H1 (cell line): ENCODE results near the gene DTNB. TPM values are rescaled to one million over a fixed set of nuclear protein-coding genes. Genes with fewer than 3 reads are reported as not detected.

ENCODE experiments used
- CTCF ChIA-PET: fragments of 300-600 bp; sonication (Branson Sonifier 250); formaldehyde crosslinking; loops from one replicate; lab custom pipeline; 2021; ENCODE audit not compliant: partially characterized antibody; lab: Charles Lee
- POLR2A ChIA-PET: fragments of 300-600 bp; sonication (Branson Sonifier 250); formaldehyde crosslinking; loops from one replicate; lab custom pipeline; 2021; ENCODE audit warnings: inconsistent platforms; ENCODE audit not compliant: partially characterized antibody; lab: Charles Lee
- DNase-seq, 2 experiments: peaks; one replicate each; pipeline versions ENCODE4 v3.0.0 to v3.0.0-alpha.2; 2010 to 2022; ENCODE audit warnings: low spot score in 2 of 2, low read depth in 1 of 2, mixed read lengths in 1 of 2
- FAIRE-seq: peaks from 2 replicates; lab custom pipeline; 2011; peaks lifted over from hg19 to GRCh38; lab: Jason Lieb, UNC
- H2AFZ ChIP-seq: 2 replicates; pipeline ENCODE4 v1.8.1; 2012; ENCODE audit warnings: low read length, inconsistent platforms
- H2AK5ac ChIP-seq: 2 replicates; pipeline ENCODE4 v1.6.1; 2013; ENCODE audit warnings: low read depth, low read length
- H2BK120ac ChIP-seq: replicated peaks from 2 replicates; pipeline ENCODE3; 2013; ENCODE audit warnings: low read depth, low read length, inconsistent platforms
- H2BK12ac ChIP-seq: 2 replicates; pipeline ENCODE4 v1.6.1; 2013; ENCODE audit warnings: low read depth, low read length
- H2BK15ac ChIP-seq: 2 replicates; pipeline ENCODE4 v1.6.1; 2013; ENCODE audit warnings: low read length
- H2BK20ac ChIP-seq: 2 replicates; pipeline ENCODE4 v1.6.1; 2013; ENCODE audit warnings: low read length
- H2BK5ac ChIP-seq: 2 replicates; pipeline ENCODE4 v1.6.1; 2013; ENCODE audit warnings: low read depth, low read length
- H3K14ac ChIP-seq: 2 replicates; pipeline ENCODE4 v1.6.1; 2013; ENCODE audit warnings: inconsistent platforms; ENCODE audit not compliant: insufficient read length
- H3K18ac ChIP-seq: 2 replicates; pipeline ENCODE4 v1.6.1; 2013; ENCODE audit warnings: low read length; ENCODE audit errors: extremely low read depth
- H3K23ac ChIP-seq: 2 replicates; pipeline ENCODE4 v1.6.1; 2013; ENCODE audit warnings: inconsistent platforms; ENCODE audit not compliant: insufficient read length
- H3K23me2 ChIP-seq: 2 replicates; pipeline ENCODE4 v1.6.1; 2013; ENCODE audit warnings: low read depth, low read length
- H3K27ac ChIP-seq: 2 replicates; pipeline ENCODE4 v1.6.1; 2011; ENCODE audit warnings: low read depth, low read length, inconsistent platforms
- H3K27me3 ChIP-seq, 4 experiments: replicated peaks in 1 of 4; 1 replicate in 1 of 4; 2 replicates in 3 of 4; pipeline versions ENCODE4 v1.6.1 to v1.8.1; 2011 to 2013; ENCODE audit warnings: low read length in 3 of 4, mild to moderate bottlenecking in 3 of 4, inconsistent platforms in 2 of 4, mixed read lengths in 2 of 4, moderate library complexity in 1 of 4; ENCODE audit not compliant: control insufficient read depth in 3 of 4, insufficient read depth in 3 of 4; ENCODE audit errors: extremely low read depth in 1 of 4
- H3K36me3 ChIP-seq, 4 experiments: 2 replicates each; pipeline versions ENCODE4 v1.6.1 to v1.8.1; 2011 to 2013; ENCODE audit warnings: mild to moderate bottlenecking in 4 of 4, low read length in 3 of 4, moderate library complexity in 2 of 4, control low read depth in 1 of 4, inconsistent platforms in 1 of 4; ENCODE audit not compliant: insufficient read depth in 4 of 4, control insufficient read depth in 2 of 4
- H3K4ac ChIP-seq: replicated peaks from 2 replicates; pipeline ENCODE3; 2013; ENCODE audit warnings: low read length, low read depth, mixed read lengths, inconsistent platforms; ENCODE audit not compliant: insufficient read length
- H3K4me1 ChIP-seq, 4 experiments: replicated peaks in 1 of 4; 1 replicate in 1 of 4; 2 replicates in 3 of 4; pipeline versions ENCODE4 v1.6.1 to v1.8.1; 2011 to 2013; ENCODE audit warnings: low read length in 3 of 4, inconsistent platforms in 2 of 4, mixed read lengths in 1 of 4; ENCODE audit not compliant: insufficient read depth in 4 of 4, control insufficient read depth in 3 of 4
- H3K4me2 ChIP-seq, 2 experiments: 2 replicates each; pipeline versions ENCODE4 v1.6.1 to v1.8.1; 2011 to 2013; ENCODE audit warnings: low read depth in 2 of 2, low read length in 2 of 2, control low read depth in 1 of 2, inconsistent platforms in 1 of 2, mild to moderate bottlenecking in 1 of 2; ENCODE audit not compliant: insufficient read depth in 1 of 2
- H3K4me3 ChIP-seq, 4 experiments: fragments of 200-600, 300-600 bp in 1 of 4; sonication (generic), shearing (Covaris generic), sonication (Bioruptor Twin) in 1 of 4; 2 replicates each; pipeline versions ENCODE4 v1.5.1 to v1.8.1; 2011 to 2016; ENCODE audit warnings: low read length in 4 of 4, low read depth in 3 of 4, control low read depth in 2 of 4, inconsistent platforms in 2 of 4, mild to moderate bottlenecking in 2 of 4, mixed read lengths in 1 of 4, moderate library complexity in 1 of 4; ENCODE audit not compliant: insufficient read depth in 2 of 4; ENCODE audit errors: extremely low read depth in 1 of 4
- H3K56ac ChIP-seq: replicated peaks from 2 replicates; pipeline ENCODE3; 2013; ENCODE audit warnings: low read depth, mild to moderate bottlenecking, mixed read lengths, low read length, inconsistent platforms; ENCODE audit not compliant: insufficient read length
- H3K79me1 ChIP-seq: 2 replicates; pipeline ENCODE4 v1.6.1; 2013; ENCODE audit warnings: low read depth, low read length, control low read depth
- H3K79me2 ChIP-seq, 2 experiments: 2 replicates each; pipeline versions ENCODE4 v1.6.1 to v1.8.1; 2012 to 2013; ENCODE audit warnings: low read length in 2 of 2, mild to moderate bottlenecking in 2 of 2, inconsistent platforms in 1 of 2; ENCODE audit not compliant: insufficient read depth in 2 of 2, control insufficient read depth in 1 of 2
- H3K9ac ChIP-seq, 4 experiments: replicated peaks in 1 of 4; 1 replicate in 1 of 4; 2 replicates in 3 of 4; pipeline versions ENCODE4 v1.6.1 to v1.8.1; 2011 to 2013; ENCODE audit warnings: low read depth in 3 of 4, low read length in 3 of 4, control low read depth in 2 of 4, mild to moderate bottlenecking in 2 of 4, moderate library complexity in 2 of 4, inconsistent platforms in 1 of 4; ENCODE audit errors: extremely low read depth in 1 of 4
- H3K9me3 ChIP-seq, 2 experiments: 2 replicates each; pipeline versions ENCODE4 v1.6.1 to v1.8.1; 2012 to 2013; ENCODE audit warnings: mild to moderate bottlenecking in 2 of 2, moderate library complexity in 2 of 2, control low read depth in 1 of 2, inconsistent platforms in 1 of 2, low read depth in 1 of 2, low read length in 1 of 2, mixed read lengths in 1 of 2; ENCODE audit not compliant: insufficient read depth in 2 of 2
- H4K20me1 ChIP-seq, 2 experiments: replicated peaks in 1 of 2; 2 replicates each; pipeline versions ENCODE3 to v1.8.1; 2011 to 2013; ENCODE audit warnings: inconsistent platforms in 2 of 2, low read length in 2 of 2, mild to moderate bottlenecking in 1 of 2; ENCODE audit not compliant: insufficient read depth in 2 of 2, control insufficient read depth in 1 of 2
- H4K5ac ChIP-seq: 2 replicates; pipeline ENCODE4 v1.6.1; 2013; ENCODE audit warnings: low read length, low read depth, mixed read lengths, inconsistent platforms; ENCODE audit not compliant: insufficient read length
- H4K8ac ChIP-seq: 2 replicates; pipeline ENCODE4 v1.8.0; 2013; ENCODE audit warnings: mild to moderate bottlenecking, moderate library complexity, low read length, inconsistent platforms; ENCODE audit not compliant: insufficient read depth; ENCODE audit errors: extremely low read depth
- H4K91ac ChIP-seq: replicated peaks from 2 replicates; pipeline ENCODE3; 2013; ENCODE audit warnings: low read length, mixed read lengths, inconsistent platforms; ENCODE audit not compliant: insufficient read length
- ATF2 ChIP-seq: IDR thresholded peaks from 2 replicates; pipeline ENCODE4 v1.6.1; 2012; ENCODE audit warnings: low read length, inconsistent platforms
- BACH1 ChIP-seq: IDR thresholded peaks from 2 replicates; pipeline ENCODE4 v1.6.1; 2012; ENCODE audit warnings: low read length, improper control_type of control experiment
- E2F6 ChIP-seq: IDR thresholded peaks from 2 replicates; pipeline ENCODE4 v1.6.1; 2012; ENCODE audit warnings: inconsistent platforms
- KDM1A ChIP-seq: fragments of 200-600, 300-600 bp; sonication (generic); IDR thresholded peaks from 2 replicates; pipeline ENCODE4 v1.7.1; 2016; ENCODE audit warnings: mild to moderate bottlenecking, low read length, borderline replicate concordance
- RXRA ChIP-seq: IDR thresholded peaks from 2 replicates; pipeline ENCODE4 v1.6.1; 2011; ENCODE audit warnings: low read depth, mild to moderate bottlenecking, low read length, moderate library complexity; ENCODE audit not compliant: insufficient read depth
- SIN3A ChIP-seq, 2 experiments: IDR thresholded peaks in 1 of 2; conservative IDR thresholded peaks in 1 of 2; 2 replicates each; pipeline ENCODE4 v1.6.1; 2011 to 2012; ENCODE audit warnings: low read length in 2 of 2, improper control_type of control experiment in 1 of 2, low read depth in 1 of 2, mild to moderate bottlenecking in 1 of 2
- SIRT6 ChIP-seq: IDR thresholded peaks from one replicate; pipeline ENCODE4 v1.7.1; 2012; ENCODE audit warnings: low read length, inconsistent platforms
- SRF ChIP-seq: IDR thresholded peaks from 2 replicates; pipeline ENCODE4 v1.6.1; 2011; ENCODE audit warnings: mild to moderate bottlenecking, low read depth, low read length, moderate library complexity
- USF2 ChIP-seq: IDR thresholded peaks from 2 replicates; pipeline ENCODE4 v1.6.1; 2011; ENCODE audit warnings: low read length, improper control_type of control experiment
- ZNF274 ChIP-seq: IDR thresholded peaks from 2 replicates; pipeline ENCODE4 v1.7.0; 2012; ENCODE audit warnings: low read length, borderline replicate concordance; ENCODE audit errors: extremely low read depth
- WGBS, 2 experiments: shearing (Covaris generic) in 1 of 2; methylation state at CpG; one replicate each; pipeline versions ENCODE4 v1.1.6 to v1.1.7; 2013 to 2015; ENCODE audit warnings: low lambda C conversion rate in 2 of 2, mixed read lengths in 2 of 2, inconsistent platforms in 1 of 2, low coverage in 1 of 2, missing lambda C conversion rate in 1 of 2; ENCODE audit not compliant: insufficient replicate concordance in 2 of 2, insufficient coverage in 1 of 2, insufficient read length in 1 of 2; ENCODE audit errors: extremely low coverage in 1 of 2, missing lambda C conversion rate in 1 of 2; 5-methylcytosine and 5-hydroxymethylcytosine counted together
- polyA plus RNA-seq, 7 experiments: library from polyadenylated mRNA; depleted of rRNA in 3 of 7; stranded (reverse) in 5 of 7; unstranded in 2 of 7; fragments of >200 nt in 5 of 7; fragments of 200-250 nt in 2 of 7; gene quantifications; 1 replicate in 5 of 7; 2 replicates in 1 of 7; 4 replicates in 1 of 7; pipeline versions ENCODE4 v1.2.1 to v1.2.3, GENCODE V29; 2011 to 2013; ENCODE audit warnings: missing spikeins in 2 of 7, mixed read lengths in 2 of 7
- total RNA-seq: library from RNA; stranded (reverse); fragmentation: NEBNext Ultra II Directional; extraction: Animal tissue kit (Norgen Biotek cat#: 25700); gene quantifications from 2 replicates; pipeline ENCODE4 v1.2.1, GENCODE V29; 2021

Gene DTNB
- total and polyA plus RNA-seq, 2 of the 8 experiments (the other 6 are each of a cell fraction or from before 2014, with no cell fraction given) = 39.6 to 49.5 TPM

- Histone ChIP-seq H3K4ac (no peak overlapping the region), H2BK12ac (no peak overlapping the region), H2BK5ac (no peak overlapping the region), H3K9ac (no peak overlapping the region), H3K23me2 (no peaks in the 10 kb centered on the region), H4K91ac (no peak overlapping the region), H3K27ac (no peak overlapping the region), H4K20me1 (peaks cover 0 to 2% of the 10 kb centered on the region in 2 experiments), H2BK15ac (no peak overlapping the region), H3K18ac (no peak overlapping the region), H3K23ac (no peak overlapping the region), H2BK120ac (no peak overlapping the region), H3K4me1 (peaks cover 0 to 3% (median 0%) of the 10 kb centered on the region in 4 experiments; a peak in 4 of 7 replicates), H2BK20ac (no peak overlapping the region), H3K14ac (no peak overlapping the region), H3K27me3 (no peaks in the 10 kb centered on the region), H3K79me2 (no peaks in the 10 kb centered on the region), H3K79me1 (no peaks in the 10 kb centered on the region), H3K4me3 (no peak overlapping the region), H2AK5ac (no peak overlapping the region), H2AFZ (no peak overlapping the region), H3K9me3 (no peaks in the 10 kb centered on the region), H4K5ac (no peak overlapping the region), H3K56ac (no peak overlapping the region), H3K4me2 (no peak overlapping the region), H3K36me3 (peaks cover 0 to 10% (median 6%) of the 10 kb centered on the region in 4 experiments; a peak in 6 of 8 replicates), H4K8ac (no peak overlapping the region)
- 100% methylated on average over 1 of the region's 1 CpG; no CpG with 5 or more reads in 1 of the 2 experiments for WGBS, 2 experiments
- no peak for FAIRE-seq
- CTCF ChIA-PET = interaction anchor here (0.6 kb wide), 1 partner anchor 23 kb away, joined by 3 read pairs; no protein-coding TSS in a partner anchor
- DNase-seq = no peak
- POLR2A ChIA-PET = interaction anchor here (0.7 to 1.1 kb wide), 2 partner anchors 9 to 379 kb away, joined by 3 to 5 read pairs; no protein-coding TSS in a partner anchor
- no peak for TF ChIP-seq E2F6
- no peak for TF ChIP-seq ZNF274
- no peak for TF ChIP-seq BACH1
- no peak for TF ChIP-seq KDM1A
- no peak for TF ChIP-seq RXRA
- no peak for TF ChIP-seq SIRT6
- TF ChIP-seq SIN3A (conservative IDR thresholded peaks at IDR 0.05 in 1 of 2, IDR thresholded peaks at IDR 0.05 in 1 of 2; ENCODE audit: low read depth in 1 of 2, low read length in 2 of 2) = no peak
- no peak for TF ChIP-seq USF2
- TF ChIP-seq ATF2 = no peak
- TF ChIP-seq SRF = no peak
These were observed 238.0 kb downstream of the DTNB start for GRCh38 chr2:25435421-25435820.
